SK-MEL-5 (cell line): ENCODE data around the gene SLC7A9. TPM values are rescaled to one million over a fixed set of nuclear protein-coding genes. Genes with fewer than 3 reads are reported as not detected.

ENCODE experiments used
- DNase-seq: peaks from one replicate; pipeline ENCODE4 v3.0.0-alpha.2; 2016; ENCODE audit warnings: low read depth, low spot score
- in situ Hi-C: cut with HindIII; loops from 2 replicates; pipeline ENCODE4 v1.10.0; 2016; ENCODE audit warnings: low sequenced_read_pairs, high pct_unique_total_duplicates, low pct_unique_long_range_greater_than_20kb
- polyA plus RNA-seq, 2 experiments: library from polyadenylated mRNA; depleted of rRNA; stranded (reverse); fragments of >200 nt; gene quantifications; 2 replicates each; pipeline ENCODE4 v1.2.3, GENCODE V29; 2015
- total RNA-seq: library from RNA; depleted of rRNA; stranded (reverse); fragments of >200 nt; shearing (Covaris generic); gene quantifications from 2 replicates; pipeline ENCODE4 v1.2.3, GENCODE V29; 2014; rRNA removed

Gene SLC7A9
- 0.18 TPM in 1 of 2 replicates, not detected in the other for total RNA-seq
- polyA plus RNA-seq (2015; cell fraction: cytosol; rRNA removed): not detected in 2 replicates
- 0.65 TPM in 1 of 2 replicates, not detected in the other for polyA plus RNA-seq (2015; cell fraction: nucleus; rRNA removed)

GRCh38 chr19:32869369-32869965, at the start of gene SLC7A9:
Gene SLC7A9 (minus strand): TSS chr19:32869767. CDS start chr19:32868534, 1,233 bp downstream.
- in situ Hi-C loops: no loop called here

DNA sequence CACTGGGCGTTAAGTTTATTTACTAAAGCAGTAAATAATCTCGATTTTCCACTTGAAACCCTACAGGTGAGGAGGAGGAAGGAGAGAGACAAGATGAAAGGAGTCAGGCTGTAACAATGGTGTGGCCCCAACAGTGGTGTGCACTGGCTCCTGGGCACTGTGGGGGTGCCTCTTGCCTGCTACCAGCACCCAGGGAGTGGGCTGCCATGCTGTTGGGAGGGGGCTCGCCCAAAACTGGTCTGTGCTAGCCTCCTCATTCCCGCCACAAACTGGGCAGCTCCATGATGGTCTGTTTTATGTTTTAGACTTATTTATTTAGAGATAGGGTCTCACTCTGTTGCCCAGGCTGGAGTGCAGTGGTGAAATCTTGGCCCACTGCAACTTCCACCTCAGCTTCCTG, 49.8 kb upstream of the SLC7A9 start:
- in situ Hi-C loops: no loop called here
- no peak for DNase-seq

More at GRCh38 chr19:32869369-32869965, at the start of gene SLC7A9:
- DNase-seq: no peak

- in situ Hi-C loops: no loop called here
- DNase-seq: no peak
These were observed 48.0 kb upstream of the SLC7A9 start for GRCh38 chr19:32917616-32917996.

DNA sequence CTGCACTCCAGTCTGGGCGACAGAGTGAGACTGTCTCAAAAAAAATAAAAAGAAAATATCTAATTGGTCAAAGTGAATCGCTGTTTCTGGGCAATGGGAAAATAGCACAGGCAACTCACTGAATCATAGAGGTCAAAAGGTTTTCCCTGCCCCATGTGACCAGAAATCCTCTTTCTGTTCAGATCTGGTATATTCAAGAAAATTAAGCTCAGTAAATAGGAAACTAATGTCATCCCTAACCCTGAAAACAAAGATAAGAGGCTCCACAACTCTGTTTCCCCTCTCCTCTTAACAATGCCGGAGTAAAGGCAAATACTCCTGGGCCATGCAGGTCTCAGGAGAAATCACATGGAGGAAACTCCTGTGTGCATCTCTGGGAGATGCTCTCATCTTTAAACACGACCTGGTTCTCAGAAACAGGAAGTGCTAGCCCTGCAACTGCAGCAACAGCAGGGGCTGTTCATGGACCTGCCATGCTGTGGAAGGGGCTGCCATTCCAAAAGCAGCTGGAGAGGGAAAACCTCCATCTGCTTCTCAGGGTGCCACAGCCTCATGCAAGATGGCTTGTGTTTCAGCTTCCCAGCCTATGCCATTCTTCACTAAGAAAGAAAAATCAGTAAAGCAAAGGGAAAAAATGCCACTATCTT, 47.5 kb upstream of the SLC7A9 start:
- DNase-seq: no peak
- in situ Hi-C loops: no loop called here

DNA sequence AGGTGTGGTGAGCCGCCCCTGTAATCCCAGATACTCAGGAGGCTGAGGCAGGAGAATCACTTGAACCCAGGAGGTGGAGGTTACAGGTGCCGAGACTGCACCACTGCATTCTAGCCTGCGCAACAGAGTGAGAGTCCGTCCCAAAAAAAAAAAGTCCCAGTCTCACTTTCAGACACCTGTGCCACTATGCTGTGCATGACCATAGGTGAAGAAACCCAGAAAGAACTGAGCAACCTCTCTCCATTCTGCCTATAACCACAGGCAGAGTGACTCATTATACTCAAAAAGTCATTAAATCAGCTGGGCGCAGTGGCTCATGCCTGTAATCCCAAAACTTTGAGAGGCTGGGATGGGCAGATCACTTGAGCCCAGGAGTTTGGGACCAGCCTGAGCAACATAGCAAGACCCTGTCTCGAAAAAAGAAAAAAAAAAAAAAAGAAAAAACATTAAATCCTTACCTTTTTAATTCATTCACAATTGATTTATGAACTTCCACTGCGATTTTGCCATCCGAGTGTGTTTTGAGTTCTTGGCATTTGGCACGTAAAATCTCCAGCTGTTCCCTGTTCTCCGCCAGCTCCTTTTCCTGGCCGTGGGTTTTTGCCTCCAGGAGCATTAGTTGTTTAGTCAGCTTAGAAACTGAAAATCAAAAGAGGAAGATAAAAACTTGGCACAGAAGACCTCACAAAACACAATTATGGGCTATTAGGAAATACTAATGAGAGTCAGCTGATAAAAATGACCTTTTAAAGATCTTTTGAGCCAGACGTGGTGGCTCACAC, 45.5 kb upstream of the SLC7A9 start:
- in situ Hi-C loops: no loop called here
- no peak for DNase-seq

GRCh38 chr19:32911467-32911866, 41.9 kb upstream of the SLC7A9 start:
- in situ Hi-C loops: no loop called here
- no peak for DNase-seq

GRCh38 chr19:32910874-32911273, 41.3 kb upstream of the SLC7A9 start:
- DNase-seq: no peak
- in situ Hi-C loops: no loop called here

GRCh38 chr19:32910094-32910493, 40.5 kb upstream of the SLC7A9 start:
- DNase-seq: no peak
- in situ Hi-C loops: no loop called here

DNA sequence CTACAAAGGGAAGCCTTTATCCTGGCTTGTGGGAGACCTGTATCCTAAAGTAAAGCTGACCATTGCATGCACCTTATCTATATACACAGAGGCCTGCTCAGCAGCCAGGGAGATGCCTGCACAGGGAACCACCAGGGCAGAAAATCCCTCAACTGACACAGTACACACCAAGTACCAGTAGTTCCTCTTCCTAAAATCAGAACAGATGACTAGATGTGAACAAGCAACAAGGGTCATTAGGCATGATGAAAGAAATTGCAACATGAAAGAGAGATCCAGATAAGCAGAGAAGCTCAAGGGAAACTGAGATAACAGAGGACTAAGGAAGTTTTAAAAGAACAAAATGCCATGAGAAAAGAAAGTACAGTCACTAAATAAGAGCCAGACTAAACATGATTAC, 39.7 kb upstream of the SLC7A9 start:
- in situ Hi-C loops: no loop called here

GRCh38 chr19:32908641-32909190, 39.1 kb upstream of the SLC7A9 start:
- in situ Hi-C loops: no loop called here

More for the DNA sequence above, 39.7 kb upstream of the SLC7A9 start:
- DNase-seq: peak; percentile 1

GRCh38 chr19:32902448-32902847, 32.9 kb upstream of the SLC7A9 start:
- DNase-seq: no peak
- in situ Hi-C loops: no loop called here

More at GRCh38 chr19:32908641-32909190, 39.1 kb upstream of the SLC7A9 start:
- peak; percentile 92 for DNase-seq

DNA sequence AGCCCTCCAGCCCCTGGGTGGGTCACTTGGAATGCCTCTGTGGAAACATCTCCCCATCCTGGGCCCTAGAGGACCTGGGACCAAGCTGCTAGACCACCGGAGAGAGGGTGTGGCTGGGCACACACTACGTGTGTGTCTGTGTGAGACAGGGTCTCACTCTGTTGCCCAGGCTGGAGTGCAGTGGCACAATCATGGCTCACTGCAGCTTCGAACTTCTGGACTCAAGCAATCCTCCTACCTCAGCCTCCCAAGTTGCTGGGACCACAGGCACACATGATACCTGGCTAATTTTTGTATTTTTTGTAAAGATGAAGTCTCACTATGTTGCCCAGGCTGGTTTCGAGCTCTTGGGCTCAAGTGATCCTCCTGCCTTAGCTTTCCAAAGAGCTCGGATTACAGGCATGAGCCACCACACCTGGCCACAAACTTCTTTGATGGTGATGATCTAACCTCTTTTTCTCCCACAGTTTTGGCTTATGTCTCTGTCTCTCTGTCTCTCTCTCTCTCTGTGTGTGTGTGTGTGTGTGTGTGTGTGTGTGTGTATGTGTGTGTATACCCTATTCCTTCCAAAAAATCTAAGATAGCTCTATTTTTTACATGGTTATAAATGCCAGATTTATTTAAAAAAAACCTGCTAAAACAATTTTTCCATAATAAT, 32.1 kb upstream of the SLC7A9 start:
- in situ Hi-C loops: no loop called here
- DNase-seq: no peak

DNA sequence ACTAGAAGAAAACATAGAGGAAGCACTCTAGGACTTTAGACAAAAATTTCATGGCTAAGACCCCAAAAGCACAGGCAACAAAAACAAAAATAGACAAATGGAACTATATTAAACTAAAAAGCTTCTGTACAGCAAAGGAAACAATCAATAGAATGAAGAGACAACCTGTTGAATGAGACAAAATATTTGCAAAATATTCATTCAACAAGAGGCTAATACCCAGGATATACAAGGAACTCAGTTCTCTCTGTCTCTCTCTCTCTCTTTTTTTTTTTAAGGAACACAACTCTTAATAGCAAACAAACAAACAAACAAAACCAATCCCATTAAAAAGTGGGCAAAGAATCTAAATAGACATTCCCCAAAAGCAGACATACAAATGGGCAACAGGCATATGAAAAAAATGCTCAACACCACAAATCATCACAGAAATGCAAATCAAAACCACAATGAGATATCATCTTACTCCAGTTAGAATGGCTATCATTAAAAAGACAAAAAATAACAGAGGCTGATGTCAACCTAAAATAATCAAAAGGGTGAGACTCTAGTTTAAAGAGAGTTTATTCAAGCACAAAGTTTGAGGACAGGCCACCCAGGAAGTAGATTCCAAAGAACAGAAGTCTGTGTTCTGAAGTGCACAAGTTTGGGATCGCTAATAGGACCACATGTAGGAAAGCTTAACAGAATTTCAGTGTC, 27.1 kb upstream of the SLC7A9 start:
- in situ Hi-C loops: no loop called here
- no peak for DNase-seq

DNA sequence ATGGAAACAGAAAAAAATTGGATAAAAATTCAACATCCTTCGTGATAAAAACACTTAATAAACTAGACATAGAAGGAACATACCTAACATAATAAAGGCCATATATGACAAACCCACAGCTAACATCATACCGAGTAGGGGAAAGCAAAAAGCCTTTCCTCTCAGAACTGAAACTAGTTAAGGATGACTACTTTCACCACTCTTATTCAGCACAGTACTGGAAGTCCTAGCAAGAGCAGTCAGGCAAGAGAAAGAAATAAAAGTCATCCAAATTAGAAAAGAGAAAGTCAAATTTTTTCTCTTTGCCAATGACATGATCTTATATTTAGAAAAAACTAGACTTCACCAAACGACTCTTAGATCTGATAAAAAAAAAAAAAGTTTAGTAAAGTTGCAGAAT, 25.8 kb upstream of the SLC7A9 start:
- DNase-seq: no peak

DNA sequence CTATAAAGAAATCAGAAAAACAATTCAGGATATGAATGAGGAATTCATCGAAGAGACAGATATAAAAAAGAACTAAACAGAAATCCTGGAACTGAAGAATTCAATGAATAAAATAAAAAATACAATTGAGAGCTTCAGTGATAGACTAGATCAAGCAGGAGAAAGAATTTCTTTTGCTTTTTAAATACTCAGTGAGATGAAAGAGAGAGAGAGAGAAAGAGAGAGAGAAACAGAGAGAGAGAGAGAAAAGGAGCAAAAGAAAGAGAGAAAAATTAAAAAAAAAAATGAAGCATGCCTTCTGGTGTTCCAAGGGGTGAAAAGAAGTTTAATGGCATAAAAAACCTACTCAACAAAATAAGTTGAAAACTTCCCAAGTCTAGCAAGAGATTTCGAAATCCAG, 22.0 kb upstream of the SLC7A9 start:
- no peak for DNase-seq
- in situ Hi-C loops: no loop called here

More for the DNA sequence above, 25.8 kb upstream of the SLC7A9 start:
- in situ Hi-C loops: no loop called here

DNA sequence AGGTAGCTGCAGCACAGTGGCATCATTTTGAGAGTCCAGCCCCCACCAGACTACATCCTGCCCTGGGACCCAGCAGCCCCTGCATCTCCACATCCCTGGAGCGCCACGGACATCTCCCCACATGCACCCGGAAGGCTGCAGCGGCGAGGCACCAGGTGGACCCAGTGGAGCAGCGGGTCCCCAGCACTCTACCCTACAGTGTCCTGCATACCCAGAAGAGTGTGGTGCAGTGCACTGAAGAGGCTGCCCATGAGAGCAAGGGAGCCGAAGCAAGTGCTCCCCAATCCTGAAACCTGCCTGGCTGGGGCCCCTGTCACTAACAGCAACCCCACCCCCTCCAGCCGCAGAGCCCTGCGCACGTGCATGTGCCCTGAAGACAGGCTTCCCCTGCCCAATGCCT, 21.3 kb upstream of the SLC7A9 start:
- DNase-seq: no peak
- in situ Hi-C loops: no loop called here

DNA sequence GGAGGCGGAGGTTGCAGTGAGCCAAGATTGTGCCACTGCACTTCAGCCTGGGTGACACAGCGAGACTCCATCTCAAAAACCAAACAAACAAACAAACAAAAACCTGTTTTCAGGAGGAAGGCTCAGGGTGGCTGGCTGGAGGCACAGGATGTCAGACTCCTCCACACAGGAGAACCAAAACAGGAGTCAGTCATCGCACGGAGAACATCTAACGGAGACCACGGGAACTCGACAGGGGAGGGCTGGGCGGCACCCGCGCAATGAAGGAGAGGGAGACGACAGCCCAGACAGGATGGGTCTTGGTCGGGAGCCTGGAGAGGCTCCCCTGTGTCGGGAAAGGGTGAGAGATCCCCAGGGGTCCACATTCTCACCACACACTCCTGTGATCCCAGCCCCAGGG, 20.8 kb upstream of the SLC7A9 start:
- in situ Hi-C loops: no loop called here
- DNase-seq: no peak
